ENCODE measurements around the gene ACTR2.
"Not testable (repeated sequence)": the region's sequence is repeated elsewhere in the genome, so short reads cannot be mapped to it uniquely, and the experiment has no call there.

ACTR2 gene

GRCh38 chr2:65311049-65311448 is 83.4 kb downstream of the ACTR2 start:
- DNase-seq (ENCODE audit: low read depth), result no peak
- TF ChIP-seq, protein P1, sequence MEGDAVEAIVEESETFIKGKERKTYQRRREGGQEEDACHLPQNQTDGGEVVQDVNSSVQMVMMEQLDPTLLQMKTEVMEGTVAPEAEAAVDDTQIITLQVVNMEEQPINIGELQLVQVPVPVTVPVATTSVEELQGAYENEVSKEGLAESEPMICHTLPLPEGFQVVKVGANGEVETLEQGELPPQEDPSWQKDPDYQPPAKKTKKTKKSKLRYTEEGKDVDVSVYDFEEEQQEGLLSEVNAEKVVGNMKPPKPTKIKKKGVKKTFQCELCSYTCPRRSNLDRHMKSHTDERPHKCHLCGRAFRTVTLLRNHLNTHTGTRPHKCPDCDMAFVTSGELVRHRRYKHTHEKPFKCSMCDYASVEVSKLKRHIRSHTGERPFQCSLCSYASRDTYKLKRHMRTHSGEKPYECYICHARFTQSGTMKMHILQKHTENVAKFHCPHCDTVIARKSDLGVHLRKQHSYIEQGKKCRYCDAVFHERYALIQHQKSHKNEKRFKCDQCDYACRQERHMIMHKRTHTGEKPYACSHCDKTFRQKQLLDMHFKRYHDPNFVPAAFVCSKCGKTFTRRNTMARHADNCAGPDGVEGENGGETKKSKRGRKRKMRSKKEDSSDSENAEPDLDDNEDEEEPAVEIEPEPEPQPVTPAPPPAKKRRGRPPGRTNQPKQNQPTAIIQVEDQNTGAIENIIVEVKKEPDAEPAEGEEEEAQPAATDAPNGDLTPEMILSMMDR (conservative IDR thresholded peaks at IDR 0.05; ENCODE audit: low read length), result no peak

GRCh38 chr2:65311596-65311995 is 84.0 kb downstream of the ACTR2 start:
- no peak for DNase-seq (ENCODE audit: low read depth)
- H3K4me3 ChIP-seq (ENCODE audit: low read length), result no peak overlapping the region
- TF ChIP-seq, protein P1 (conservative IDR thresholded peaks at IDR 0.05; ENCODE audit: low read length), result no peak

More at GRCh38 chr2:65311049-65311448, 83.4 kb downstream of the ACTR2 start:
- H3K4me3 ChIP-seq (ENCODE audit: low read length), result no peak overlapping the region

DNA sequence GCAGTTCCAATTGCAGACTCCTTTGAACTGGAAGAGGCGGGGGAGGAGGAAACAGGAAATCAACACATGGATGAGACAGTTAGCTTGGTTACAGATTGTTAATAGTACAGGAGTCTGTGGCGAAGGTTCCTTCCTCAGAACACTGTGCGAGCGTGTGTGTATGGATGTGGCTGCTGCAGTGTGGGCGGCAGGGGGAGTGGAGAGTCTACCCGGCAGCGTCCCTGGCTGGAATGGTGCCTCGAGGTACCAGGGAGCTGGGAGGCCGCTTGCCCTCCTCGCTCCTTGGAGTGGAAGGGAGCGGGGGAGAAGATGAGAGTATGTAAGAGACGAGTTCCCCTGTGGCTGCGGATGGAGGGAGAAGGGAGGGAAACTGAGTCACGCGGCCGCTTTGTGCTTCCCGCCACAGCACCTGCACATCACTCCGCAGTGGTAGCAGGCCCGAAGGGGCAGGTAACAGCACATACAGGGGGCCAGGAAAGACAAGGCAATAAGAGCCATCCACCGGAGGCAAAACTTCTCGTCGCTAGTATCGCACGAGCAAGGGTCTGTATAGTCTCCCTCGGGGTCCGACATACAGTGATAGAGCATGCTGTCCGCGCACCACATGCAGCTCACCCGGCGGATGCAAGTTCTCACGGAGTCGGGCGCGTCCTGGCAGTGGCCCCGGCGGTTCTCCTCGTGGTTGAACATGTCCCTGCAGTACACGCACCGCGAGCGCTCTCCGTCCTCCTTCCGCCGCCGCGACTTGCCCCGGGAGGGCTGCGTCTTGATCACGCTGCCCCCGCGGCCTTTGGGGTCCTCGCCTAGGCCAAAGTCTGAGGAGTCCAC is 85.7 kb downstream of the ACTR2 start:
- DNase-seq (ENCODE audit: low read depth), result no peak
- TF ChIP-seq, protein P1 (conservative IDR thresholded peaks at IDR 0.05; ENCODE audit: low read length), result no peak
- no peak overlapping the region for H3K4me3 ChIP-seq (ENCODE audit: low read length)

GRCh38 chr2:65313954-65314256 is 86.3 kb downstream of the ACTR2 start:
- no peak overlapping the region for H3K4me3 ChIP-seq (ENCODE audit: low read length)
- no peak for DNase-seq (ENCODE audit: low read depth)
- TF ChIP-seq, protein P1 (conservative IDR thresholded peaks at IDR 0.05; ENCODE audit: low read length), result no peak

- no peak overlapping the region for H3K4me3 ChIP-seq (ENCODE audit: low read length)
- no peak for DNase-seq (ENCODE audit: low read depth)
- TF ChIP-seq, protein P1 (conservative IDR thresholded peaks at IDR 0.05; ENCODE audit: low read length), result no peak
Observed at GRCh38 chr2:65314801-65315441, 87.3 kb downstream of the ACTR2 start.

GRCh38 chr2:65316072-65316471 is 88.4 kb downstream of the ACTR2 start:
- DNase-seq (ENCODE audit: low read depth), result peak; percentile 86
- no peak overlapping the region for H3K4me3 ChIP-seq (ENCODE audit: low read length)
- TF ChIP-seq, protein P1 (conservative IDR thresholded peaks at IDR 0.05; ENCODE audit: low read length), result no peak

- not testable (repeated sequence) for DNase-seq (ENCODE audit: low read depth); H3K4me3 ChIP-seq (ENCODE audit: low read length)
Observed at GRCh38 chr2:65317351-65317750, 89.7 kb downstream of the ACTR2 start.

All from AG10803 (cell line).